ENCODE results near the gene MCRIP1. TPM values are rescaled to one million over a fixed set of nuclear protein-coding genes. Genes with fewer than 3 reads are reported as not detected.

MCRIP1 gene
- total and polyA plus RNA-seq, 2 of the 8 experiments (the other 6 are each of a cell fraction or from before 2014, with no cell fraction given): 103 to 151 TPM

DNA sequence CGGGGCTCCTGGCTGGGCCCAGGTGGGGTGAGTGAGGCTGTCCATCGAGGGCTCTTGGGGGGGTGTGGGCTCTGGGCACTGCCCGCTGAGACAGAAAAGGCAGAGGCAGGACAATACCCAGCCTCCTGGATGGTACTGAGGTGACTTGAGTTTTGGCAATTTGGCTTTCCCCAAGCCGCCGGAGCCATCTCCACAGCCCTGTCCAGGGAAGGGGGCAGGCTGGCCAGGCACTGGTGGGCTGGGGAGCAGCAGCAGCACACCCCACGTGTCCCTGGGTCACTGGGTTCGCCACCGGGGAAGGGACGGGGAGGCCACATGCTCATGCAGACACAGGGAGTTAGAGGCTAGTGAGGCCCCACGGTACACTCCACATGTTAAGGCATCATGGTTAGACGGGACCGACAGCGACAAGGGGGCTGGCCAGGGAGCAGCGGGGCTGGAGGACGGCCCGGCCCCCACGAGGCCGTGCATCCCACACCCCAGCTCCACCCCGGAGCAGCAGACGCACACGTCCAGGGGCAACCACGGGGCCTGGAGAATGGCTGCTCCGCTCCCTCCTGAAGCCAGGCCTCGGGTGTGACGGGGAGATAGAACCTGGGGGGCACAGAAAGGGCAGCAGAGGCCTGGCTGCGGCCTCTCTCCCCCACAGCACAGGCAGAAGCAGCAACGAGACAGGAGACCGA, 35.0 kb upstream of the MCRIP1 start:
- Histone ChIP-seq H4K20me1 (replicated peaks in 1 of 2; ENCODE audit: control insufficient read depth in 1 of 2, insufficient read depth in 2 of 2, low read length in 2 of 2) (peaks cover 11 to 45% of the 10 kb centered on the region in 2 experiments), H3K79me2 (ENCODE audit: control insufficient read depth in 1 of 2, insufficient read depth in 2 of 2, low read length in 2 of 2) (peaks cover 4 to 17% of the 10 kb centered on the region in 2 experiments; a peak in 3 of 4 replicates), H3K4me2 (ENCODE audit: insufficient read depth in 1 of 2, low read depth in 2 of 2, low read length in 2 of 2) (no peak overlapping the region)

More for the DNA sequence above, 35.0 kb upstream of the MCRIP1 start:
- H3K4me1 ChIP-seq (replicated peaks in 1 of 4; ENCODE audit: control insufficient read depth in 3 of 4, insufficient read depth in 4 of 4, low read length in 3 of 4): peaks cover 0 to 31% (median 21%) of the 10 kb centered on the region in 4 experiments; a peak in 6 of 7 replicates
- H2BK12ac ChIP-seq (ENCODE audit: low read depth, low read length): no peak overlapping the region
- peaks cover 1 to 24% (median 7%) of the 10 kb centered on the region in 4 experiments; a peak in 4 of 8 replicates for H3K36me3 ChIP-seq (ENCODE audit: control insufficient read depth in 2 of 4, insufficient read depth in 4 of 4, low read length in 3 of 4)
- DNase-seq (ENCODE audit: low read depth in 1 of 2, low spot score in 2 of 2): no peak
- no peak overlapping the region for H2BK120ac ChIP-seq (replicated peaks; ENCODE audit: low read depth, low read length)
- FAIRE-seq: no peak
- no peak overlapping the region for H2BK20ac ChIP-seq (ENCODE audit: low read length)
- H3K14ac ChIP-seq (ENCODE audit: insufficient read length): no peak overlapping the region
- H2AFZ ChIP-seq (ENCODE audit: low read length): no peak overlapping the region
- H4K8ac ChIP-seq (ENCODE audit: extremely low read depth, insufficient read depth, low read length): peak overlapping the region; percentile 43
- H3K79me1 ChIP-seq (ENCODE audit: low read depth, low read length): peaks cover 3% of the 10 kb centered on the region
- peaks cover 12% of the 10 kb centered on the region; the same call in 1 of the 2 replicates for H3K23me2 ChIP-seq (ENCODE audit: low read depth, low read length)
- peak overlapping the region; percentile 83; the same call in 1 of the 2 replicates for H2BK5ac ChIP-seq (ENCODE audit: low read depth, low read length)
- ChIA-PET POLR2A (ENCODE audit: partially characterized antibody) (interaction anchor here (0.8 to 6.6 kb wide), 11 partner anchors 16 to 182 kb away, joined by 3 to 41 read pairs (median 6); partner anchors contain the start of genes MCRIP1 and NPB), CTCF (ENCODE audit: partially characterized antibody) (interaction anchor here (0.6 to 2.9 kb wide), 10 partner anchors 14 to 168 kb away, joined by 3 to 24 read pairs (median 8); partner anchors contain the start of gene PCYT2)
- peak overlapping the region; percentile 19; the same call in 1 of the 2 replicates for H3K18ac ChIP-seq (ENCODE audit: extremely low read depth, low read length)
- no peak overlapping the region for H2AK5ac ChIP-seq (ENCODE audit: low read depth, low read length)
- H3K9ac ChIP-seq (replicated peaks in 1 of 4; ENCODE audit: extremely low read depth in 1 of 4, low read depth in 3 of 4, low read length in 3 of 4): no peak overlapping the region; a peak in 1 of 7 replicates
- H3K56ac ChIP-seq (replicated peaks; ENCODE audit: insufficient read length, low read depth, low read length): no peak overlapping the region
- no peak for TF ChIP-seq TAF1 (IDR thresholded peaks at IDR 0.05; ENCODE audit: low read depth, low read length)
- peak; percentile 77 for TF ChIP-seq POLR2AphosphoS5 (IDR thresholded peaks at IDR 0.05; ENCODE audit: low read depth, low read length)
- no peak for TF ChIP-seq TBP (IDR thresholded peaks at IDR 0.05; ENCODE audit: low read depth, low read length)
- TF ChIP-seq CREB1 (IDR thresholded peaks at IDR 0.05): no peak
- no peak for TF ChIP-seq NRF1 (IDR thresholded peaks at IDR 0.05; ENCODE audit: low read depth, low read length)
- TF ChIP-seq POLR2A (IDR thresholded peaks at IDR 0.05; ENCODE audit: control extremely low read depth in 1 of 2, low read depth in 2 of 2, low read length in 2 of 2): peak; percentile 34 to 68; a peak in 2 of 3 replicates
- no peak for TF ChIP-seq ZNF274 (IDR thresholded peaks at IDR 0.05; ENCODE audit: borderline replicate concordance, extremely low read depth, low read length)
- no peak overlapping the region for H4K5ac ChIP-seq (ENCODE audit: insufficient read length, low read depth, low read length)
- no peaks in the 10 kb centered on the region for H3K27me3 ChIP-seq (replicated peaks in 1 of 4; ENCODE audit: control insufficient read depth in 3 of 4, extremely low read depth in 1 of 4, insufficient read depth in 3 of 4, low read length in 3 of 4)
- 84% methylated on average over 27 of the region's 28 CpGs; no CpG with 5 or more reads in 1 of the 2 experiments for WGBS, 2 experiments (ENCODE audit: extremely low coverage in 1 of 2, insufficient coverage in 1 of 2, insufficient read length in 1 of 2, insufficient replicate concordance in 2 of 2, low coverage in 1 of 2, low lambda C conversion rate in 2 of 2, missing lambda C conversion rate in 1 of 2)
- no peak overlapping the region for H2BK15ac ChIP-seq (ENCODE audit: low read length)
- no peak overlapping the region for H4K91ac ChIP-seq (replicated peaks; ENCODE audit: insufficient read length, low read length)
- H3K4me3 ChIP-seq (ENCODE audit: extremely low read depth in 1 of 4, insufficient read depth in 2 of 4, low read depth in 3 of 4, low read length in 4 of 4): no peak overlapping the region
- H3K9me3 ChIP-seq (ENCODE audit: insufficient read depth in 2 of 2, low read depth in 1 of 2, low read length in 1 of 2): no peaks in the 10 kb centered on the region
- 0 out of 2 replicates have a peak overlapping the region, but pooled peaks have one; percentile 23 for H3K27ac ChIP-seq (ENCODE audit: low read depth, low read length)
- H3K4ac ChIP-seq (replicated peaks; ENCODE audit: insufficient read length, low read depth, low read length): peak overlapping the region; percentile 8
- H3K23ac ChIP-seq (ENCODE audit: insufficient read length): no peak overlapping the region

Data from H1 (cell line).